Thyroid gland (tissue), 4 donors: ENCODE results near the gene ZNF420. TPM values are rescaled to one million over a fixed set of nuclear protein-coding genes. Genes with fewer than 3 reads are reported as not detected.
"Not testable (repeated sequence)": the region's sequence is repeated elsewhere in the genome, so short reads cannot be mapped to it uniquely, and the experiment has no call there.

Experiments
- DNase-seq, 2 donors: peaks; one replicate each; pipeline ENCODE4 v3.0.0-alpha.2; 2019
- H3K27ac ChIP-seq, 3 donors: fragments of 200-600 bp; sonication (generic); 1 replicate in 2 of 3; 2 replicates in 1 of 3; pipeline ENCODE4 v1.5.1; 2016 to 2019; ENCODE audit warnings: mild to moderate bottlenecking in 1 of 3, moderate library complexity in 1 of 3
- H3K27me3 ChIP-seq: fragments of 200-600 bp; sonication (generic); one replicate; pipeline ENCODE4 v1.5.1; 2019
- H3K36me3 ChIP-seq, 2 donors: fragments of 200-600 bp; sonication (generic); one replicate each; pipeline ENCODE4 v1.5.1; 2016 to 2019
- H3K4me1 ChIP-seq, 2 donors: fragments of 200-600 bp; sonication (generic); one replicate each; pipeline ENCODE4 v1.5.1; 2017 to 2019
- H3K4me3 ChIP-seq, 3 donors: fragments of 200-600 bp; sonication (generic); replicated peaks in 1 of 3; 1 replicate in 2 of 3; 2 replicates in 1 of 3; pipeline ENCODE4 v1.5.1; 2016; ENCODE audit warnings: mild to moderate bottlenecking in 1 of 3
- H3K9me3 ChIP-seq: fragments of 200-600 bp; sonication (generic); one replicate; pipeline ENCODE4 v1.5.1; 2017
- POLR2A ChIP-seq, 2 donors: fragments of 450-650 bp; IDR thresholded peaks; one replicate each; pipeline ENCODE4 v1.6.1; 2017; ENCODE audit warnings: antibody characterized with exemption in 2 of 2, mild to moderate bottlenecking in 2 of 2, moderate library complexity in 1 of 2
- WGBS, 2 donors: methylation state at CpG; one replicate each; pipeline ENCODE4 v1.1.5; 2017; 5-methylcytosine and 5-hydroxymethylcytosine counted together
- intact Hi-C: fragments of 100-400 bp; cut with DNase I; formaldehyde crosslinking; loops from one replicate; pipeline ENCODE4 v1.15.1; 2023
- total RNA-seq, 4 donors: library from RNA; depleted of rRNA; stranded (reverse); fragments of >200 nt; gene quantifications; one replicate each; pipeline ENCODE4 v1.2.3, GENCODE V29; 2016
- TF ChIP-seq, protein P1 (sequence below), 6 experiments: fragments of 200-600 bp in 3 of 6; fragments of 450-650 bp in 3 of 6; sonication (generic) in 3 of 6; IDR thresholded peaks; one replicate each; pipeline ENCODE4 v1.5.1; 2016 to 2019; ENCODE audit warnings: antibody characterized with exemption in 6 of 6, mild to moderate bottlenecking in 2 of 6, inconsistent platforms in 1 of 6, moderate library complexity in 1 of 6

ZNF420 gene
- total RNA-seq, 4 donors from 2014 or later, result 15.8 to 26.6 (median 16.8) TPM

DNA sequence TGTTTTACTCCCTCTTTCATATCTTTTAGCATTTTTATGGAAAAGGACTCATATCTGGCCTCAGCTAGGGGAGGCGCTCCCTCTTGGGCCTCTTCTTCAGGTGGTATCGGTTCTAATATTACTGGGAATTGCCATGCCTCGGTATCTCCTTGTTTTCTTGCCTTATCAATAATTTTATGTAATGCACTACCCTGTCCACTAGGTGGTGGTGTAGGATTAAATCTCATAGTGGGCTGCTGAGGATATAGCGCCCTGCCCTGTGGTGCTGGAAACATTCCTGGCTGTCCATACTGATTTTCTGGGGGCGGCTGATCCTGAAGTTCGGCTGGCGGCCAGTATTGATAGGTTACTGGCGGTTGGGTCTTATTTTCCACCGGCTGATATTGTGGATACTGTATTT lies 35.8 kb downstream of the ZNF420 start:
- TF ChIP-seq POLR2A (IDR thresholded peaks at IDR 0.05), result no peak
- TF ChIP-seq, protein P1, sequence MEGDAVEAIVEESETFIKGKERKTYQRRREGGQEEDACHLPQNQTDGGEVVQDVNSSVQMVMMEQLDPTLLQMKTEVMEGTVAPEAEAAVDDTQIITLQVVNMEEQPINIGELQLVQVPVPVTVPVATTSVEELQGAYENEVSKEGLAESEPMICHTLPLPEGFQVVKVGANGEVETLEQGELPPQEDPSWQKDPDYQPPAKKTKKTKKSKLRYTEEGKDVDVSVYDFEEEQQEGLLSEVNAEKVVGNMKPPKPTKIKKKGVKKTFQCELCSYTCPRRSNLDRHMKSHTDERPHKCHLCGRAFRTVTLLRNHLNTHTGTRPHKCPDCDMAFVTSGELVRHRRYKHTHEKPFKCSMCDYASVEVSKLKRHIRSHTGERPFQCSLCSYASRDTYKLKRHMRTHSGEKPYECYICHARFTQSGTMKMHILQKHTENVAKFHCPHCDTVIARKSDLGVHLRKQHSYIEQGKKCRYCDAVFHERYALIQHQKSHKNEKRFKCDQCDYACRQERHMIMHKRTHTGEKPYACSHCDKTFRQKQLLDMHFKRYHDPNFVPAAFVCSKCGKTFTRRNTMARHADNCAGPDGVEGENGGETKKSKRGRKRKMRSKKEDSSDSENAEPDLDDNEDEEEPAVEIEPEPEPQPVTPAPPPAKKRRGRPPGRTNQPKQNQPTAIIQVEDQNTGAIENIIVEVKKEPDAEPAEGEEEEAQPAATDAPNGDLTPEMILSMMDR (IDR thresholded peaks at IDR 0.05), result no peak
- no peaks in the 10 kb centered on the region for H3K4me1 ChIP-seq
- peaks cover 46 to 55% of the 10 kb centered on the region in 2 donors for H3K36me3 ChIP-seq
- 95% methylated on average over 9 of the region's 9 CpGs for WGBS, 2 donors
- no peak overlapping the region for H3K4me3 ChIP-seq
- DNase-seq, result no peak
- no peak overlapping the region for H3K27ac ChIP-seq
- intact Hi-C loops, result no loop called here
- H3K27me3 ChIP-seq, result no peaks in the 10 kb centered on the region
- H3K9me3 ChIP-seq, result peaks cover 12% of the 10 kb centered on the region

GRCh38 chr19:37122093-37122492 lies 43.9 kb downstream of the ZNF420 start:
- not testable (repeated sequence) for H3K4me1 ChIP-seq, H3K4me3 ChIP-seq, H3K27ac ChIP-seq, DNase-seq, H3K9me3 ChIP-seq, H3K27me3 ChIP-seq
- WGBS, 2 donors, result 86 to 90% methylated on average over 2 to 3 of the region's 3 CpGs
- intact Hi-C loops, result loop anchor here (10.0 kb wide), 1 partner anchor 477 kb away; no protein-coding TSS in a partner anchor
- H3K36me3 ChIP-seq, result peaks cover 5 to 10% of the 10 kb centered on the region in 2 donors

- H3K27ac ChIP-seq, result no peak overlapping the region
- peaks cover 20 to 30% of the 10 kb centered on the region in 2 donors for H3K36me3 ChIP-seq
- no peaks in the 10 kb centered on the region for H3K4me1 ChIP-seq
- TF ChIP-seq, protein P1 (IDR thresholded peaks at IDR 0.05), result no peak
- TF ChIP-seq POLR2A (IDR thresholded peaks at IDR 0.05), result no peak
- no peak overlapping the region for H3K4me3 ChIP-seq
- WGBS, 2 donors, result 94 to 97% methylated on average over 12 of the region's 12 CpGs
- intact Hi-C loops, result loop anchor here (10.0 kb wide), 1 partner anchor 483 kb away; no protein-coding TSS in a partner anchor
- DNase-seq, result no peak
- H3K27me3 ChIP-seq, result no peaks in the 10 kb centered on the region
- peaks cover 39% of the 10 kb centered on the region for H3K9me3 ChIP-seq
Measured at GRCh38 chr19:37127999-37128820, 50.0 kb downstream of the ZNF420 start.

GRCh38 chr19:37128821-37129177 lies 50.6 kb downstream of the ZNF420 start:
- no peaks in the 10 kb centered on the region for H3K4me1 ChIP-seq
- 91 to 98% methylated on average over 3 of the region's 3 CpGs for WGBS, 2 donors
- peaks cover 20 to 30% of the 10 kb centered on the region in 2 donors for H3K36me3 ChIP-seq
- no peak overlapping the region for H3K27ac ChIP-seq
- no peak for DNase-seq
- peaks cover 39% of the 10 kb centered on the region for H3K9me3 ChIP-seq
- no peak overlapping the region for H3K4me3 ChIP-seq
- H3K27me3 ChIP-seq, result no peaks in the 10 kb centered on the region
- intact Hi-C loops, result loop anchor here (10.0 kb wide), 1 partner anchor 484 kb away; no protein-coding TSS in a partner anchor
- TF ChIP-seq, protein P1 (IDR thresholded peaks at IDR 0.05), result no peak
- no peak for TF ChIP-seq POLR2A (IDR thresholded peaks at IDR 0.05)

DNA sequence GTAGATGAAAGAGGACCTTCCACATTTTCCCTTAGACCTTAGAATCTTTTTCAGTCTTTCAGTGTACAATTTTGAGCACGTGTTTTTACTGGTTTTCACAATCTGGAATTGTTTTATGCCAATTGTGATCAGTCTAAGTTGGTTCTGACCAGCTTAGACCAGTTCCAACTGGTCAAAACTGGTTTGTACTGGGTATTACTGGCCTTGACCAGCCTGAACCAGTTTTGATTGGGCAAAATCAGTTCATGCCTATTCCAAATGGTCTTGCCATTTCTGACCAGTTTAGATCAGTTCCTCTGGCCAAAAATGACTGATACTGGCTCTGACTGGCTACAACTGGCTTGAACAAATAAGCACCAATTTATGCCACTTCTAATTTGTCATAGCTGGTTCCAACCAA lies 57.9 kb downstream of the ZNF420 start:
- no peak for TF ChIP-seq POLR2A (IDR thresholded peaks at IDR 0.05)
- TF ChIP-seq, protein P1 (IDR thresholded peaks at IDR 0.05), result no peak
- Histone ChIP-seq H3K27me3 (no peaks in the 10 kb centered on the region), H3K4me3 (no peak overlapping the region), H3K36me3 (no peaks in the 10 kb centered on the region), H3K4me1 (no peaks in the 10 kb centered on the region), H3K9me3 (peaks cover 10% of the 10 kb centered on the region), H3K27ac (no peak overlapping the region)
- intact Hi-C loops, result loop anchor here (10.0 kb wide), 6 partner anchors 261 to 591 kb away; no protein-coding TSS in a partner anchor
- WGBS, 2 donors, result 18 to 30% methylated on average over 1 of the region's 1 CpG
- no peak for DNase-seq
